ENCODE data around the gene SLC16A12.
"Not testable (repeated sequence)": the region's sequence is repeated elsewhere in the genome, so short reads cannot be mapped to it uniquely, and the experiment has no call there.

The SLC16A12 gene

DNA sequence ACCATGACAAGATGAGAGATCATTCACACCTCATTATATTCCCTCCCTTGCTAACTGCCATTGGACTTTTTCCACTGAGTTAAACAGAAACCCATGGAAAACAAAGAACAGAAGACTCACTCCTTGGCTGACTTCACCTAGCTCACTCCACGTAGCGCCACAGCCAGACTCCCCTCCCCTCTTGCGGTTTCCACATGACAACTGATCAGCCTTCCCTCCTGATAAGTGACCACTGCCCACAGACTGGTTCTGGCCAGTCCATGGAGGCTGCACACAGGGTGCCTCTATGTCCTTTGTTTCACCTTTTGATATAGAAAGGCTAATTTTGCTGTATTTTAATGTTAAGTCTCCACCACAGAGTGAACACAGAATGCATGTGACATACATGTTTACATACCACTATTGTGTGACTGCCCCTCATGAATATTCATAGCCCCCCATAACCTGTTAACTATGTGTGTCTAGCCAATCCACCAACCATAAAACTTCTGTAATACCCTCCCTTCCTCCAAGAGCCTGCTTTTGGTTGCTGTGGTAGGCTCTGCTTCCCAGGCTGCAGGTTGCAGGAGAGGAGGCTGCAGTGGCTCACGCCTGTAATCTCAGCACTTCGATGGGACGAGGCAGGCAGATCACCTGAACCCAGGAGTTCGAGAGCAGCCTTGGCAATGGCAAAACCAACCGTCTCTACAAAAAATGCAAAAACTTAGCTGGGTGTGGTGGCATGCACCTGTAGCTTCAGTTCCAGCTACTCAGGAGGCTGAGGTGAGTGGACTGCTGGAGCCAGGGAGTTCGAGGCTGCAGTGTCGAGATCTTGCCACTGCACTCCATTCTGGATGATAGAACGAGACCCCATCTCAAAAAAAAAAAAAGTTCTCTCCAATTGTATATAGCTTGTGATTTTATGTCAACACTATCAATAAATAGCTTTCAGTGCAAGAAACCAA lies 131.0 kb downstream of the SLC16A12 start:
- Mint-ChIP-seq H3K4me3 (no peak overlapping the region), H3K4me1 (peaks cover 5% of the 10 kb centered on the region), H3K27ac (no peak overlapping the region), H3K27me3 (no peaks in the 10 kb centered on the region), H3K9me3 (no peaks in the 10 kb centered on the region), H3K36me3 (peaks cover 12% of the 10 kb centered on the region)
- no peak for ATAC-seq (ENCODE audit: low read depth)
- DNase-seq (ENCODE audit: low spot score in 2 of 2), result no peak

DNA sequence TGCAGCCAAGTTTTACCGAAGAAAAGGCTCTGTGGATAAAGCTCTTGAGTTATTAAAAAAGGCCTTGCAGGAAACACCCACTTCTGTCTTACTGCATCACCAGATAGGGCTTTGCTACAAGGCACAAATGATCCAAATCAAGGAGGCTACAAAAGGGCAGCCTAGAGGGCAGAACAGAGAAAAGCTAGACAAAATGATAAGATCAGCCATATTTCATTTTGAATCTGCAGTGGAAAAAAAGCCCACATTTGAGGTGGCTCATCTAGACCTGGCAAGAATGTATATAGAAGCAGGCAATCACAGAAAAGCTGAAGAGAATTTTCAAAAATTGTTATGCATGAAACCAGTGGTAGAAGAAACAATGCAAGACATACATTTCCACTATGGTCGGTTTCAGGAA lies 132.4 kb downstream of the SLC16A12 start:
- Mint-ChIP-seq H3K36me3 (peaks cover 12% of the 10 kb centered on the region), H3K9me3 (no peaks in the 10 kb centered on the region), H3K4me1 (peaks cover 5% of the 10 kb centered on the region), H3K27ac (no peak overlapping the region), H3K4me3 (no peak overlapping the region), H3K27me3 (no peaks in the 10 kb centered on the region)
- DNase-seq (ENCODE audit: low spot score in 2 of 2), result no peak
- ATAC-seq (ENCODE audit: low read depth), result no peak

DNA sequence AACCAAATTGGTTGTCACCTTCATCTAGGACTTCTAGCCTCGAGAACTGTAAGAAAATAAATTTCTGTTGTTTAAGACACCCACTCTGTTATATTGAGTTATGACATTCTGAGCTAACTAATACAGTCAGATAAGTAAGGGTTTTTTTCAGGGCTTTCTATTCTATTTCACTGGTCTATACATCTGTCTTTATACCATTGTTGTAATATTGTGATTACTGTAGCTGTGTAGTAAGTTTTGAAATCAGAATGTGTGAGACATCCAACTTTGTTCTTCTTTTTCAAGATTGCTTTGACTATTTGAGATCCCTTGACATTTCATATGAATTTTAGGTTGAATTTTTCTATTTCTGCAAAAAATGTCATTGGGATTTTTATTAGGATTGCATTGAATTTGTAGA lies 135.4 kb downstream of the SLC16A12 start:
- H3K27ac Mint-ChIP-seq, result no peak overlapping the region
- no peaks in the 10 kb centered on the region for H3K9me3 Mint-ChIP-seq
- H3K4me3 Mint-ChIP-seq, result no peak overlapping the region
- H3K27me3 Mint-ChIP-seq, result no peaks in the 10 kb centered on the region
- ATAC-seq (ENCODE audit: low read depth) (no peak), DNase-seq (ENCODE audit: low spot score in 2 of 2) (no peak)
- H3K4me1 Mint-ChIP-seq, result peaks cover 10% of the 10 kb centered on the region
- H3K36me3 Mint-ChIP-seq, result peaks cover 10% of the 10 kb centered on the region

DNA sequence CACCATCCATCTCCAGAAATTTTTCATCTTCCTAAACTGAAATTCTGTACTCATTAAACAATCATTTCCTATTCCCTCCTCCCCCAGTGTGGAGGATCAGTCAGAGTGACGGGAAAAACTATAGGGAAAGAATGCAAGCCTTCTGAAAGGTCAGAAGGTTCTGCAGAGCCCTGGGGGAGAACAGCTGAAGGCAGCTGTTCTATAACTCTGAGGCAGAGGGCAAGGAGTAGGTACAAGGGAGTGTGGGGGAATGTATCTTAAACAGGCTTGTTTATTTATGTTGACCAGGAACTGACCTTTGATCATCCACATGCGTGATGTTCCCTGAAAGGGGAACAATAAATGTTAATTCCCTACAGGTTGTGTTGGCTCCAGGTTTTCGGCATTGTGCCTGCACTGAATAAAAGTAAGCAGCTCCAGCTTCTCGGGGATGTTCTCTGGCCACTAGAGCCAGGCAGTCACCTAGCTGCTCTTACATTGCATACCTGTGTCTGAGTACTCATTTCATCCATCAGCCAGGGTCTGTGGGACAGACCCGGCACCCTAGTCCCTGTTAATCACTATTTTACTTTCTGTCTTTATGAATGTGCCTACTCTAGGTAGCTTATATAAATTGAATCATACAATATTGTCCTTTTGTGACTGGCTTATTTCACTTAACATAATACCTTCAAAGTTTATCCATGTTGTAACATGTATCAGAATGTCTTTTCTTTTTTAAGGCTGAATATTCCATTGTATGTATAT lies 137.2 kb downstream of the SLC16A12 start:
- ATAC-seq (ENCODE audit: low read depth) (no peak), DNase-seq (ENCODE audit: low spot score in 2 of 2) (no peak)
- peaks cover 13% of the 10 kb centered on the region for H3K4me1 Mint-ChIP-seq
- H3K9me3 Mint-ChIP-seq, result no peaks in the 10 kb centered on the region
- H3K27me3 Mint-ChIP-seq, result no peaks in the 10 kb centered on the region
- no peak overlapping the region for H3K27ac Mint-ChIP-seq
- no peak overlapping the region for H3K4me3 Mint-ChIP-seq
- peaks cover 10% of the 10 kb centered on the region for H3K36me3 Mint-ChIP-seq

DNA sequence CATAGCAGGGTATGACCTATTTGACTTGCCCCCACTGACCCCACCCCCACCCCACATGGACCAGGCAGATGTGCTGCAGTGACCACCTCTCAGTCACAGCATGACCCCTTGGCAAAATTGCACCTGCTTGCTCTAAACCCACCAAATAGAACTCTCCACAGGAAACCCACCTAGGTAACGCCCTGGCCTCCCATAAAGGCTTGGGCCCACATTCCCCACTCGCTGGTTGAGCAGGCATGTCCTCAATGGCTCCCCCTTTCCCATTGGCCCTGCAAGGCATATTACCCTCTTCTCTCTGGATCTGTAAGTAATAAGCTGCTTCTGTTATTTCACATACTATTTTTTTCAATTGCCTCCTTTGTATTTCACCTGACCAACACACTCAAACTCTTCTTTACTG lies 140.3 kb downstream of the SLC16A12 start:
- Mint-ChIP-seq H3K27me3 (no peaks in the 10 kb centered on the region), H3K27ac (peak overlapping the region; percentile 19), H3K9me3 (no peaks in the 10 kb centered on the region), H3K36me3 (no peaks in the 10 kb centered on the region), H3K4me3 (no peak overlapping the region), H3K4me1 (peaks cover 16% of the 10 kb centered on the region)
- no peak for ATAC-seq (ENCODE audit: low read depth)
- DNase-seq (ENCODE audit: low spot score in 2 of 2), result no peak

DNA sequence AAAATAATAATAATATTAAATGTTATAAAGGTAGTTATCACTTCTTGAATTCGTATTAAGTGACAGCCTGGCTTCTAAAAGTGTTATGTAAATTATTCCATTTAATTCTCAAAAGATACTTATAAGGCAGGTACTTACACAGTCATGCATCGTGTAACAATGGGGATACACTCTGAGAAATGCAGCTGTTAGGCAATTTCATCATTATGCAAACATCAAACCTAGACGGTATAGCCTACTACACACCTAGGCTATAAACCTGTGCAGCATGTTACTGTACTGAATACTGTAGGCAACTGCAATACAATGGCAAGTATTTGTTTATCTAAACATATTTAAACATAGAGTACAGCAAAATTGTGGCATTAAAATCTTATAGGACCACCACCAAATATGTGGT lies 141.5 kb downstream of the SLC16A12 start:
- no peaks in the 10 kb centered on the region for H3K27me3 Mint-ChIP-seq
- no peak overlapping the region for H3K4me3 Mint-ChIP-seq
- ATAC-seq (ENCODE audit: low read depth) (no peak), DNase-seq (ENCODE audit: low spot score in 2 of 2) (no peak)
- no peaks in the 10 kb centered on the region for H3K36me3 Mint-ChIP-seq
- H3K27ac Mint-ChIP-seq, result no peak overlapping the region
- peaks cover 16% of the 10 kb centered on the region for H3K4me1 Mint-ChIP-seq
- no peaks in the 10 kb centered on the region for H3K9me3 Mint-ChIP-seq

DNA sequence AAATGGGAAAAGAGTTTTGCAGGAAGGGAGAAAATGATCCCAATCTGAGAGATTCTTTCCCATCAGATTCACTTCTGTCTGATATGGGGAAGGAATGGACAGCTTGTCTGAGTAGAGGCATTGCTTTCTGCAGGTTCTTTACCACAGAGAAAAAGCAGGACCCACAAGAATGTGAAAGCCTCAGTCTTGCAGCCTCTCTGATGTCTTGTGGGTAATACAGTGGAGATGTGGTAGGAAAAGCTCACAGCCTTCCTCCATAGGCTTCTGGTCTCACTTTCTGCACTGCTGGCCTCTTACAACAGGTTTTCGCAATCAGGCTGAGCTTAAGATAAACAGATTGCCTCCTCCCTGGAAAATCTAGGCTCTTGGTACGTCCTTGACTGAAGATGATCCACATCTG lies 142.4 kb downstream of the SLC16A12 start:
- Mint-ChIP-seq H3K9me3 (no peaks in the 10 kb centered on the region), H3K27ac (peak overlapping the region; percentile 81), H3K36me3 (no peaks in the 10 kb centered on the region), H3K4me3 (peak overlapping the region; percentile 92), H3K4me1 (peaks cover 16% of the 10 kb centered on the region), H3K27me3 (no peaks in the 10 kb centered on the region)
- no peak for DNase-seq (ENCODE audit: low spot score in 2 of 2)
- no peak for ATAC-seq (ENCODE audit: low read depth)

DNA sequence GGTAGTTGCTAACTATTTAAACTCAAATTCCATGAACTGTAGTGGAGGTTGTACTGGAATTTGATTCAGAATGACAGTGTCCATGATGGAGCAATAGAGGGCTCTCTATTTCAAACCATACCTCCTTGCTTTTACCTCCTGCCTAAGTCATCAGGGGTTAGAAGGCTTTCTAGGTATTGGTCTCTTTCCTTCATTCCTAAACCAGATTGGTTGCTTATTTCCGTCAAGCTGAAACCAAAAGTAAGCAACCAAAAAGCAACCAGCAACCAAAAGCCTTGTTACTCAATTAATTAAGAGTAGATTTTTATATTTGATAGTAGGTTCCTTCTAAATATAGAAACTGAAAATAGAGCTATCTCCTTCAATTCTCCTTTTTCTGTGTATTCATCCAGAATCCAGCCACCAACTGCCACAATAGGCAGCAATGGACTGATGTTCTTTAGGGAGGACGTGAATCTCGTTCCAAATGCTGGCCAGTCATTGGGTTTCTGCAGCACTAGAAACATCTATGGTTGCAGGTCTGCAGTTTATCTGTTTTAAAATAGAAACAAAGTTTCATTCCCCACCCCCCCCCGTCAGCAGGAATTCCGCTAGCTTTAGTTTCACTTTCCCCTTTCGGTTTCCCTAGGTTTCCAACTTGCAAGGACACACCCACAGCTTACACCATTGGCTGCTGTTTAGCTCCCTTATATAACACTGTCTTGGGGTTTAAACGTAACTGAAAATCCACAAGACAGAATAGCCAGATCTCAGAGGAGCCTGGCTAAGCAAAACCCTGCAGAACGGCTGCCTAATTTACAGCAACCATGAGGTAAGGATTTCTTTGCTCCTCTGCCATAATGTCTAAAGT lies 143.3 kb downstream of the SLC16A12 start, which contains the start of gene IFIT1:
TSS of gene IFIT1 (plus strand) at position 717 of the 850 bp plus-strand sequence. CDS start at position 807, 90 bp downstream.
- no peaks in the 10 kb centered on the region for H3K36me3 Mint-ChIP-seq
- peak; percentile 92 for ATAC-seq (ENCODE audit: low read depth)
- peak within 1 kb of the TSS; percentile 81 for H3K27ac Mint-ChIP-seq
- H3K27me3 Mint-ChIP-seq, result no peaks in the 10 kb centered on the region
- DNase-seq (ENCODE audit: low spot score in 2 of 2), result peak in 1 of 2 donors; percentile 28
- no peaks in the 10 kb centered on the region for H3K9me3 Mint-ChIP-seq
- peak within 1 kb of the TSS; percentile 92 for H3K4me3 Mint-ChIP-seq
- peaks cover 16% of the 10 kb centered on the region for H3K4me1 Mint-ChIP-seq

DNA sequence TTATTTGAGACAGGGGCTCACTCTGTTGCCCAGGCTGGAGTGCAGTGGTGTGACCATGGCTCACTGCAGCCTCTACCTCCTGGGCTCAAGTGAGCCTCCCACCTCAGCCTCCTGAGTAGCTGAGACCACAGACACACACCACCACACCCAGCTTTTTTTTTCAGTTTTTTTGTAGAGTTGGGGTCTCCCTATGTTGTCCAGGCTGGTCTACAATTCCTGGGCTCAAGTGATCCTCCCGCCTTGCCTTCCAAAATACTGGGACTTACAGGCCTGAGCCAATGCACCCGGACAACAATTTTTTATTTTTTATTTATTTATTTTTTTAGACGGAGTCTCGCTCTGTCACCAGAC lies 144.2 kb downstream of the SLC16A12 start:
- ATAC-seq (ENCODE audit: low read depth); DNase-seq (ENCODE audit: low spot score in 2 of 2); H3K36me3 Mint-ChIP-seq; H3K27ac Mint-ChIP-seq; H3K4me3 Mint-ChIP-seq; H3K9me3 Mint-ChIP-seq; H3K27me3 Mint-ChIP-seq: not testable (repeated sequence)
- H3K4me1 Mint-ChIP-seq, result peaks cover 16% of the 10 kb centered on the region

DNA sequence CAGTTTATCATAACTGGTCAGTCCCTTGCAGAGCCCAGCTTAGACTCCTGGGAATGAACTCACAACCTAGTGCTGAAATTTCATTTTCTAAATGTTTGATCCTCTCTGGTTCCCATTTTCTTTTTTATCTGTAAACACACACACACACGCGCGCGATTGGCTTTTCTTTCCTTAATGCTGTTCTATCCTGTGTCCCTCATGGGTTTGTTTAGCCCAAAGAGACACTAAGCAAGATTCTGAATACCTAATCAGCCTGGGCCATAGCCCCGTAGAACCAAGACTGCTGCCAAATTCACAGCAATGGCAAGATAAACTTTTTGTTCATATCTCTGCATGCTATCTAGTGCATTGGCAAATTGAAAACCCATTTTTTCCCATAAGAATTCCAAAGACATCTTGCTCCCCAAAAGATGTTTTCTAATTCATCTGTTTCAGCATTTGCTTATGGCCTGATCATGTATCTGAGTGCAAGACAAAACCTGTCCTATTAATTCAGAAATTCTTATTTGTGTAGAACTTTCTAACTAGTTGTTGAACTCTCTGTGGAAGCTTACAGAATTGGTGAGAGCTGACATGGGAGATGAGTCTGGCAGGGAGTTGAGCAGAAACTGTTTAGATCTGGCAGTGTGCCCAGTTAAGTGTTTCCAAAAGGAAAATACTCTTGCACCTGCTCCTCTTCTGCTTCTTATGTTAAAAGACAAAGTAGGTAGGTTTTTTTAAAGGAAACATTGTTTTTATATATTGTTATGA lies 144.7 kb downstream of the SLC16A12 start:
- peaks cover 16% of the 10 kb centered on the region for H3K4me1 Mint-ChIP-seq
- H3K27ac Mint-ChIP-seq, result no peak overlapping the region
- H3K4me3 Mint-ChIP-seq, result no peak overlapping the region
- no peaks in the 10 kb centered on the region for H3K9me3 Mint-ChIP-seq
- H3K27me3 Mint-ChIP-seq, result no peaks in the 10 kb centered on the region
- ATAC-seq (ENCODE audit: low read depth) (no peak), DNase-seq (ENCODE audit: low spot score in 2 of 2) (no peak)
- no peaks in the 10 kb centered on the region for H3K36me3 Mint-ChIP-seq

DNA sequence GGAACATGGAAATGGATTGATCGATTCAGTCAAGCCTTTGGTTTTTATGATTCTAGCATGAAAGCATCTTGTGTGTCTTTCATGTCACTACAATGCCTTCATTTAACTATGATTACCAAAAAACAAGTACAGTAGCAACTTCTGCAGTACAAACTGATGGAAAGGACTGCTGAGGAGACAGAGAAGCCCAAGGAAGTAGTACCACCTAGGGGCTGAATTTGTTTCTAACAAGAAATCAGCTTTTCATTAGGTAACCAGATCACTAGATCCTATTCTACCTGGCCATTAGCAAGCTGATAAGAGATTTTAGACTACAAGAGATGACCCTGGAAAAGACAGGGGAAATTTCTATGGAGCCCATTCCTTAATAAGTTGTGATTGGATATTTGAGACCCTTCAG lies 146.1 kb downstream of the SLC16A12 start:
- ATAC-seq (ENCODE audit: low read depth) (peak; percentile 31), DNase-seq (ENCODE audit: low spot score in 2 of 2) (no peak)
- H3K27ac Mint-ChIP-seq, result no peak overlapping the region
- no peak overlapping the region for H3K4me3 Mint-ChIP-seq
- H3K36me3 Mint-ChIP-seq, result no peaks in the 10 kb centered on the region
- H3K4me1 Mint-ChIP-seq, result peaks cover 18% of the 10 kb centered on the region
- H3K27me3 Mint-ChIP-seq, result no peaks in the 10 kb centered on the region
- no peaks in the 10 kb centered on the region for H3K9me3 Mint-ChIP-seq

DNA sequence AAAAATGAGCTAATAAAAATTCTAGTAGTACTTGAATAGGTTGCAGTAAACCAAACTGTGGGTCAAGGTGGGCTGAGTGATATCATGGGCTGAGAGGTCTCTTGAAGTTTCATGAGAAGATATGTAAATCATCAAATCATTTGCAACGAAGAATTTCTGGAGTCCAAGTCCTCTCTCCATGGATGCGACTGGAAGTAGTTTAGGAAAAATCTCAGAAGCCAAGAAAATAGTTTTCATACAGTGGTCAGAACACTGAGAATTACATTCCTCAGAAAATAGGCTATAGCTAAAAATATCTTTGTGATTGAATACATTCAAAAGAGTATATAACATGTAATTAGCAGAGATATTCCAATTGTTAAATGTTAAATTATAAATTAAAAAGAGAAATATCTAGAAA lies 146.6 kb downstream of the SLC16A12 start:
- H3K4me3 Mint-ChIP-seq, result no peak overlapping the region
- H3K4me1 Mint-ChIP-seq, result peaks cover 19% of the 10 kb centered on the region
- H3K9me3 Mint-ChIP-seq, result no peaks in the 10 kb centered on the region
- no peaks in the 10 kb centered on the region for H3K36me3 Mint-ChIP-seq
- no peak overlapping the region for H3K27ac Mint-ChIP-seq
- no peaks in the 10 kb centered on the region for H3K27me3 Mint-ChIP-seq
- no peak for DNase-seq (ENCODE audit: low spot score in 2 of 2)
- no peak for ATAC-seq (ENCODE audit: low read depth)
